ENCODE measurements around the gene EXPH5. TPM values are rescaled to one million over a fixed set of nuclear protein-coding genes. Genes with fewer than 3 reads are reported as not detected.
"Not testable (repeated sequence)": the region's sequence is repeated elsewhere in the genome, so short reads cannot be mapped to it uniquely, and the experiment has no call there.

Gene EXPH5, protein sequence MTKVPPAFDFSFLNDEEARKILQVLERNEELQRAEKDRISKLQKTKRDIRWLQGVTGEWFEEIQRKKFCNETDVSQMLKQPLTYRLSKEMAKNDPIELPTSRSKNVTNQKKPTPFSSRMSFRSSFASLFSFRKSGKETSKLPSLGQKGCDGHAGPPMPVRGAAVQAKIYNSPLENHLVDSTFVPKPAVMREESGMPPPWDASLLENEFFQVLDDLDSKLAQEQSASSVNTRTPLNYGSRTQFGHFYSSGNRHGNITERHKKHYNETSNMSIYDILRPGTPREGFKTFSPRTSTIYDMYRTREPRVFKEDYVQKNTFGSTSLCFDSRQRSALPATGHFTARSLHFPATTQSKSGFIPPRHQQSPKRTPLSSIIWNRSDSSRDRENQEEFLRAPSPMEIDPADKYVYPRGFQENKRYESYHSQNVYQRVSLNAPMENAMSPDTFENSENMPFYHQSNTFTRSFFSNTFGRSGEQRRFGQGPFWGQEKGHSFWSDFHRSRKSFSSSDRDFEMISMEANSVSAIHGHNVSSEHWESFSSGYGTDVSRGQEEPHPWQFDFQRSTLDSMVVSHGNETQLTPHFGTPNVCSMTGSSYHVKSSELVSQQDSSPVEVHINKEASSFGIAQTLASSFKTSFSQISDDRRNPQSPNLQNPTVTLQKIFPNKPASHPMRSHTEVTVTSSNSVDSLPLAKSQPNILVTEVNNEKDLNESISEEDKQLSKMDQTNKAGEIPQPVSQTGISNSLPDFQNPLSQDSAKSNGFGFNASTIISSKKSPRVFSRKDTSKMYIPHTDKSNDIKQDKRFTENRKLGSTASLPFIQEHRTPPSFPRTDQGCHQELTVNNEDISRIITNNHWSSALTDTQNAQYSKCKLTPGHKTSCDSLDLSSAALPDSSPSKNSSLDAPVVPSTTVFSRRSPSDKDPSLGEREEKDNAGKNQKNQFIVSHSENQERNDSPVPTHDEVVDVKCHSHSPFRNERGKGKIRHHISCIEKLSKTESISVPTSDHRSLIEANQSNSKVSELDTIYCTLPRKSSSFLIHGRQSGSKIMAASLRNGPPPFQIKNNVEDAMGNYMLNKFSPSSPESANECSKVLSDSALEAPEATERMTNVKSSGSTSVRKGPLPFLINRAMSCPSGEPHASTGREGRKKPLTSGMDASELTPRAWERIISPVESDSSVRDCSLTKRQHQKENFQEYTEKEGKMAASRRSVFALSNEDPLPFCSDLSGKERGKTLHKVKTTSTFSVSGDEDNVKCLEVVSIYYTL (N-terminal part only)
- total RNA-seq = 1 to 10 TPM in 1 of 3 donors, under 1 TPM in 2; 0.71 to 1.0 (median 0.79) TPM

DNA sequence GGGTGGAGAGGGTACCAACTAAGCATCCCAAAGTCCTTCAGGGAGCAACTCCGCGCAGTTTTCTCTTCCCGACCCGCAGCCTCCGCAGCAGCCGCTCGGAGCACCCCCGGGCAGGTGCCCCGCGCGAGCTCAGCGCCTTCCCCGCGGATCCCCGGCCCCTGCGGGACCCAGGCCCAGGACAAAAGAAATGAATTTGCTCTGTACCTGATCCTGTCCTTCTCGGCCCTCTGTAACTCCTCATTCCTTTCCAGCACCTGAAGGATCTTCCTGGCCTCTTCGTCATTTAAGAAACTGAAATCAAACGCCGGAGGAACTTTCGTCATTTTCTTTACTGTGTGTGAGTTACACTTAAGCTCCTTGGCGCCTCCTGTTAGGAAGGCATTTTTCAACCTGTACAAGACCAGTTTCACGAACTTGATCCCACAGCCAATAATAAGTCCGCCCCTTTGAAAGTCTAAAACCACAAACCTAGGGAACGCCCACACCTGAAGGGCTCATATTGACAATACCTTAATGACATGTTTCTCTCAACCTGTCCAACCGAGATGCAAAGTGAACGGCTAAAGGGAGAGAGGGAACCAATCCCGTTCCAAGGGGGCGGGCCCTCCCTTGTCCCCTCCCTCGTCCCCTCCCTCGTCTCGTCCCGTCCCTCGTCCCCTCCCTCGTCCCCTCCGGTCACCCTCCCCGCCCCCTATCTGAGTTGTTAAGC, at the start of gene EXPH5:
EXPH5 (minus strand) TSS at position 555 of the 709 bp plus-strand sequence; CDS start at position 323, 232 bp downstream.
- DNase-seq (peak; percentile 86), ATAC-seq (peak; percentile 90 to 94)
- peaks cover 20% of the 10 kb centered on the region for H3K4me1 Mint-ChIP-seq (ENCODE audit: low read depth)
- H3K9me3 Mint-ChIP-seq = no peaks in the 10 kb centered on the region
- H3K4me3 Mint-ChIP-seq = peak within 1 kb of the TSS; percentile 88
- H3K36me3 Mint-ChIP-seq (ENCODE audit: insufficient read depth) = no peaks in the 10 kb centered on the region
- H3K27me3 Mint-ChIP-seq (ENCODE audit: low read depth) = peaks cover 8% of the 10 kb centered on the region

DNA sequence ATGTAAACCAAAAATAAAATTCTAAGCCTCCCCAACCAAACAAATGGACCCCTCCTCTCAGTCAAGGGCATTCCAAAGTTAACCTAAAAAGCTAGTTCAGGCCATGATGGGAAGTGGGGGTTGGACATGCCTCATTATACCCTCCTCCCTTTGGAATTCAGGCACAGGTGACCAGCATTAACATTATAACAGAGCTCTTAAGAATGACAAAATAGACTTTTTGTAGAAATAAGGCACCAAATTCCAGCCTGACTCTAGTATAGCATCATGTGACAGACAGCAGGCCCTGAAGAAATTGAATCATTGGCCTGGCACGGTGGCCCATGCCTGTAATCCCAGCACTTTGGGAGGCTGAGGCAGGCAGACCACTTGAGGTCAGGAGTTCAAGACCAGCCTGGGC, 48.2 kb upstream of the EXPH5 start:
- not testable (repeated sequence) for H3K27me3 Mint-ChIP-seq (ENCODE audit: low read depth); DNase-seq; ATAC-seq

DNA sequence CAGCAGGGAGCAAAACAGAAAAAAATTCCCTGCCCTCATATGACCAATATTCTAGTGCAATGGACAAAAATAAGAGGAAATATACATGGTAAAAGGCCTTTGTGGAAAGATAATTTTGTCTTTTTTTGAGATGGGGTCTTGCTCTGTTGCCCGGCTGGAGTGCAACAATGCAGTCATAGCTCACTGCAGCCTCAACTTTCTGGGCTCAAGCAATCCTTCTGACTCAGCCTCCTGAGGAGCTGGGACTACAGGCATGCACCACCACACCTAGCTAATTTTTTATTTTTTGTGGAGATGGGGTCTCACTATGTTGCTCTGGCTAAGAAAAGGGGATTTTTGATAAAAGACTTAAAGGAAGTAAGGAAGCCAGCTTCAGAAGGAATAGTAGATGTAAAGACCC, 45.6 kb upstream of the EXPH5 start:
- no peaks in the 10 kb centered on the region for H3K4me1 Mint-ChIP-seq (ENCODE audit: low read depth)

More for the DNA sequence above, 48.2 kb upstream of the EXPH5 start:
- not testable (repeated sequence) for H3K36me3 Mint-ChIP-seq (ENCODE audit: insufficient read depth); H3K4me3 Mint-ChIP-seq; H3K4me1 Mint-ChIP-seq (ENCODE audit: low read depth); H3K9me3 Mint-ChIP-seq

DNA sequence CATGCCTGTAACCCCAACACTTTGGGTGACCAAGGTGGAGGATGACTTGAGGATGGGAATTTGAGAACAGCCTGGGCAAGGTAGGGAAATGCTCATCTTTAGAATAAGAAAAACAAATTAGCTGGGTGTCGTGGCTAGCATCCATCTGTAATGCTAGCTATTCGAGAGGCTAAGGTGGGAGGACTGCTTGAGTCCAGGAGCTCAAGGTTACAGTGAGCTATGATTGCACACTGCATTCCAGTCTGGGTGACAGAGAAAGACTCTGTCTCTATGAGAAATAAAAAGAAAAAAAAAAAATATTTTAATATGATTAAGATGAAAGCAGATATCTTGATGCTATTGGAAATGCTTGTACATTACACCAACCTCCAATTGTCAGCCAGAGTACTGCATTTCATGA, 42.7 kb upstream of the EXPH5 start:
- DNase-seq (no peak), ATAC-seq (no peak)
- Mint-ChIP-seq H3K9me3 (no peaks in the 10 kb centered on the region), H3K4me1 (ENCODE audit: low read depth) (no peaks in the 10 kb centered on the region), H3K27me3 (ENCODE audit: low read depth) (peaks cover 21% of the 10 kb centered on the region), H3K36me3 (ENCODE audit: insufficient read depth) (no peaks in the 10 kb centered on the region), H3K4me3 (no peak overlapping the region)

More for the DNA sequence above, 45.6 kb upstream of the EXPH5 start:
- Mint-ChIP-seq H3K27me3 (ENCODE audit: low read depth) (peaks cover 18% of the 10 kb centered on the region), H3K9me3 (no peaks in the 10 kb centered on the region), H3K36me3 (ENCODE audit: insufficient read depth) (no peaks in the 10 kb centered on the region), H3K4me3 (no peak overlapping the region)
- ATAC-seq = no peak
- no peak for DNase-seq

DNA sequence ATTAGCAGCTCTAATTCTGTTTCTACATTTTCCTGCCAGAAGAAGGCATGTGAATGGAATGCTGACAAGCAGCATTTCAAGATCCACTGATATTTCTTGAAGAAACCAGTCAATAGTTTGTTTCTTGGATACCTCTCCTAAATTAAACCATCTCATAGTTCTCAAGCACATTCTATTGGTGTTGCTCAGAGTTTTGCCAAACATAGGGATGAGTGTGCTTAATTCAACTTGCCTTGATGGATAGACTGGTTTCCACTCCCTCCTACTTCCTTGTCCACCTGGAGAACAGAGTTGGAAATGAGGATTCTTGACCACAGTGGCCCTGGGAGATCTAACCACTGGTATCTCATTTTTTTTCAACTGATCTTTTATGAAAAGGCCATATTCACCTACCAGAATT, 41.5 kb upstream of the EXPH5 start:
- H3K4me1 Mint-ChIP-seq (ENCODE audit: low read depth) = no peaks in the 10 kb centered on the region
- ATAC-seq (no peak), DNase-seq (no peak)
- H3K9me3 Mint-ChIP-seq = no peaks in the 10 kb centered on the region
- peaks cover 21% of the 10 kb centered on the region for H3K27me3 Mint-ChIP-seq (ENCODE audit: low read depth)
- H3K4me3 Mint-ChIP-seq = no peak overlapping the region
- H3K36me3 Mint-ChIP-seq (ENCODE audit: insufficient read depth) = no peaks in the 10 kb centered on the region

DNA sequence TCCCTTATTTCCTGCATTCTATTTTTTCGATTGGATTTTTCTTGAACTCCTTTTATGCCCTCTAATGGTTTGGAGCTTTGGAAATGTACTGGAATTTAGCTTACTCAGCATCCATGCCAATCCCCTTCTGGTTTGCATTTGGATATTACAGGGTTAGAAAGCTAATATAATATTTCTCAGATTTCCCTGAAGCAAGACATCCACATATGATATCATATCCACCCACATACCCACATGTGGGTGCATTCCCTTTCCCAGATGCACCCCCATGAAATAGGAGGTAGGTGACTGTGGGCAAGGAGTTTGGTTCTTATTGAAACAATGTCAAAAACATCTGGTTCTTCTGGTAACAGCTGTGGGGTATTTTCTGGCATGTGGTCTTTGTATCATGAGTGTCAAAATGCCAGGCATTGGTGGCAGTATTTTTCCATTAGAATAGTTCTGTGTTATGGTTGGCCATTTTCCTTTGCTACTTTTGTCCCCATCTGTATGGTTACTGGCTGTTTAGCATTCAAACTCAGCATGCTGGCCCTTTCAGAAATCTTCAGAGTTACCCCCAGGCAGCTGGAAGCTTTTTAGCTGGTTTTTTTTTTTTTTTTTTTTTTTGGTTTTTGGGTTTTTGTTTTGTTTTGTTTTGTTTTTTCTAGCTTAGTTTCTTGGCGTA, 38.6 kb upstream of the EXPH5 start:
- no peak for ATAC-seq
- H3K4me3 Mint-ChIP-seq = no peak overlapping the region
- no peaks in the 10 kb centered on the region for H3K4me1 Mint-ChIP-seq (ENCODE audit: low read depth)
- H3K9me3 Mint-ChIP-seq = no peaks in the 10 kb centered on the region
- H3K36me3 Mint-ChIP-seq (ENCODE audit: insufficient read depth) = no peaks in the 10 kb centered on the region
- no peak for DNase-seq
- peaks cover 18% of the 10 kb centered on the region for H3K27me3 Mint-ChIP-seq (ENCODE audit: low read depth)

DNA sequence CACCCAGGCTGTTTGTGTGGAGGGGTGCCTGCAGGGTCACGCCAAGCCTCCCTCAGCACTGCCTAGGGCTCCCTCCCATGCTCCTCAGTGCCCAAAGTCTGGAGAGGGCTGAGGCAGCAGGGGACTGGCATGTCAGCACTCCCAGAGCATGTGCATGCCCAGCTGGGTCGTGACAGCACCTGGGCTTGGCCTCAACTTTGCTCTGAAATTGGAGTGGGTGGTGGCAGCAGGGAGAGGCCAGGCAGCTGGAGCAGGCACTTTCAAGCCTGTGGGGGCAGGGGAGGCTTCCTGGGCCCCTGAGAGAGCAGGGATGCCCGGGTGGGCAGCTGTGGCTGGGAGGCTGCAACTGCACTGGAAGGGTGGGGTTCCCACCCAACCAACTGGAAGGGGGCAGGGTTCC, 35.7 kb upstream of the EXPH5 start:
- no peaks in the 10 kb centered on the region for H3K36me3 Mint-ChIP-seq (ENCODE audit: insufficient read depth)
- H3K4me1 Mint-ChIP-seq (ENCODE audit: low read depth) = peaks cover 8% of the 10 kb centered on the region
- no peak overlapping the region for H3K4me3 Mint-ChIP-seq
- no peaks in the 10 kb centered on the region for H3K9me3 Mint-ChIP-seq
- ATAC-seq (no peak), DNase-seq (no peak)
- peaks cover 4% of the 10 kb centered on the region for H3K27me3 Mint-ChIP-seq (ENCODE audit: low read depth)

DNA sequence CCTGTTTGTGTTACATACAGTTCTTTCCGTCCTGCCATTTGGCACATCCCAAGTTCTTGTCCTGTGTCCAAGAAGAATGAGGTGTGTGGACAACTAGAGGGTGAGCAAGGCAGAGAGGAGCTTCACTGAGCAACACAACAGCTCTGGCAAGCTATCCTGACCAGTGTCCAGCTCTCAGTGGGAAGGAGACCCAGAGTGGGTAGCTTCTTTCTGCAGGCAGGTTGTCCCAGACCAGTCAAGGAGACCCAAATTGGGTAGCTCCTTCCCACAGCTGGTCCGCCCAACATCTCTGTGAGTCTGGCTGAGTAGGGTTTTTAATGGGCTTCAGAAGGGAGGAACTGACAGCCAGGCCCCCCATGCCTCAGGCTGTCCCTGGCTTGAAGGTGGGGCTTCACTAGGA, 35.2 kb upstream of the EXPH5 start:
- no peak for DNase-seq
- Mint-ChIP-seq H3K4me3 (no peak overlapping the region), H3K4me1 (ENCODE audit: low read depth) (peaks cover 10% of the 10 kb centered on the region), H3K27me3 (ENCODE audit: low read depth) (peaks cover 3% of the 10 kb centered on the region), H3K36me3 (ENCODE audit: insufficient read depth) (no peaks in the 10 kb centered on the region), H3K9me3 (no peaks in the 10 kb centered on the region)
- no peak for ATAC-seq

DNA sequence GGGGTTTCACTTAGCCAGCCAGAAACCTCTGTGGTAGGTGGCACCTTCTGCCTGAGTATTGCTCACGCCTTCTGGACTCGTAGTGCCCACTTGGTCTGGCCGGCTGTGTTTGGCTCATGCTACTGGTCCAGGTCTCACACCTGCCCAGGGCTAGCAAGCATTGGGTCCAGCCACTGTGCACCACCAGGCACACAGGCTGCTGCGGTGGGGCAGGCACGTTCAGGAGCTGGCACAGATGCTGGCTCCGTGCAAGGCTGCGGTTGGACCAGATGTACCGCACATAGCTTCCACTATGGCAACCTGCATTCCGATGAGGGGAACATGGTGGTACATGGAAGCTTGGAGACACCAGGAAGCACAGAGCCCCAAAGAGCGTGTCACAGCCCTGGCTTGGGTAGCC, 34.8 kb upstream of the EXPH5 start:
- no peak for ATAC-seq

DNA sequence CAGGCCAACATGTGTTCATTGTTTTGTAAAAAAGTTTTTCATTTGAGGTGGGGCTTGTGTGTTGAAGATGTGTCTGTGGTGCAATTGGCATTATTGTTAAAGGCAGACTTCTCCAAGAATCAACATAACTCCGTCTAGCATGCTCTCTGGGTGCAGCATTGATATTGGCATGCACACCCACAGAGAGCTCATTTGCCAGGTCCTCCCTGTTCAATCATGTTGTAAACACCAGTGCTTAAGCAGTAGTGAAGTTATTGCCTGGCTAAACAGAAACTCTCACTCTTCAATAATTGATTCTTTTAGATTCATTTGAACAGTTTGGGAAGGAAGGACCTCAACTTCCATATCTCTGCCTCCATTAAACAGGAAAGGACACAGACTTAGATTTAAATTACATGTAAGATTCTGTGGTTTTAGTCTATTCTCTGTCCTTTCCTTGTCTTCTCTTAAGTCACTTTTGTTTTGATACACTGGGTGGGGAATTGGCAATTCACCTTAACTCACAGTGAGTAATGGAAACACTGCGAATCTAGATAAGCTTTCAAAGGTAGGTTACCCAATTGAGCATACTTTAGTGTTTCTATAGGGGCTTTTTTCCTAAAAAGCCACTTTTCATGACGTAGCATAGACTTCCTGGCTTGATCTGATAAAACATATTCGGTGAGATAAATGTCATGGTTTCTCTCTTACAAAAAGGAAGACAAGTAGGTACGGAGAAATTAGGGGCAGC, 30.8 kb upstream of the EXPH5 start:
- H3K4me3 Mint-ChIP-seq = no peak overlapping the region
- no peaks in the 10 kb centered on the region for H3K36me3 Mint-ChIP-seq (ENCODE audit: insufficient read depth)
- peaks cover 13% of the 10 kb centered on the region for H3K4me1 Mint-ChIP-seq (ENCODE audit: low read depth)
- no peaks in the 10 kb centered on the region for H3K9me3 Mint-ChIP-seq
- no peak for DNase-seq
- H3K27me3 Mint-ChIP-seq (ENCODE audit: low read depth) = peaks cover 6% of the 10 kb centered on the region
- peak; percentile 27 to 66 for ATAC-seq

More for the DNA sequence above, 34.8 kb upstream of the EXPH5 start:
- H3K27me3 Mint-ChIP-seq (ENCODE audit: low read depth) = peaks cover 3% of the 10 kb centered on the region
- H3K4me3 Mint-ChIP-seq = no peak overlapping the region
- DNase-seq = no peak
- no peaks in the 10 kb centered on the region for H3K36me3 Mint-ChIP-seq (ENCODE audit: insufficient read depth)
- H3K4me1 Mint-ChIP-seq (ENCODE audit: low read depth) = peaks cover 10% of the 10 kb centered on the region
- H3K9me3 Mint-ChIP-seq = no peaks in the 10 kb centered on the region

DNA sequence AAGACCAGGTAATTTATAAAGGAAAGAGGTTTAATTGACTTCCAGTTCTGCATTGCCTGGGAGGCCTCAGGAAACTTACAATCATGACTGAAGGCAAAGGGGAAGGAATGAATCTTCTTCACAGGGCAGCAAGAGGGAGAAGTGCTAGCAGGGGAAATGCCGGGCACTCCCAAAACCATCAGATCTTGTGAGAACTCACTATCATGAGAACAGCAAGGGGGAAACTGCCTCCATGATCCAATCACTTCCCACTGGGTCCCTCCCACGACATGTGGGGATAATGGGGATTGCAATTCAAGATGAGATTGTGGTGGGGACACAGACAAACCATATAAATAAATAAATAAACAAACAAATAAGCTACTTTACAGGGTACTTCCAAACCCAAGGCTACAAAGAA, 28.8 kb upstream of the EXPH5 start:
- DNase-seq (no peak), ATAC-seq (no peak)
- Mint-ChIP-seq H3K36me3 (ENCODE audit: insufficient read depth) (no peaks in the 10 kb centered on the region), H3K9me3 (no peaks in the 10 kb centered on the region), H3K4me1 (ENCODE audit: low read depth) (peaks cover 13% of the 10 kb centered on the region), H3K4me3 (no peak overlapping the region), H3K27me3 (ENCODE audit: low read depth) (peaks cover 13% of the 10 kb centered on the region)

DNA sequence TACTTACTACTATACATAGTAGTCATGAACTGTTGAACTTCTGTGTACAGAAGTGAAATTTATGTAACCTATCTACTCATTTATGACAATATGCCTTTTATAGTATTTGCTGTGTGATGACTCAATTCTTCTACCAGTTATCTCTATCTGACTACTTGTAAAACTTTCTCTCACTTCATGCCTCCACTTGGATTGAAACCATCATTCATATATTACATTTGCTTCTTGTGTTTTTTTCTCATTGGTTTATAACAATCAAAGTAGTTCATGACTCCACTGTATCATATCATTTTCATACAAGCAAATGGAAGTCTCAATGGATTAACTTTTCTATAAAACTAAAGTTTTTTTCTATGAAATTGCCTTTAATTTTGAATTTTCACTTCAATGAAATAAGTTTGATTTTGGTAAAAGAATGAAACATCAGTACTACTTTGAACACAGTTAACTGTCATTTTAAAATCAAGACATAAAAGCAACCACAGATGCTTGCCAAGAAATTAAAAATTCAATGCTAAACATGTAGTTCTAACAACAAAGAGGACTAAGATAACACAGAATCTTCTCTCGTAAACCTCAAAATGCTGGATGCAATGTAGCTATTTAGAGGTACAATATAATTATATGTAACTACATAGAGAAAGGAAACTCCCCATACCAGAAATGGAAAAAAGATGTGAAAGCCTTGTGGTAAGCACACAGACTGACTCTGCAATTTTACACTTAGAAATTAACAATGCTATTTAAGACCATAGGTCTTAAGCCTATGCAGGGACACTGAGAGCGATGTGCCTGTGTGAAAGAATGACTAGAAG, 27.6 kb upstream of the EXPH5 start:
- Mint-ChIP-seq H3K36me3 (ENCODE audit: insufficient read depth) (no peaks in the 10 kb centered on the region), H3K27me3 (ENCODE audit: low read depth) (peaks cover 14% of the 10 kb centered on the region), H3K4me1 (ENCODE audit: low read depth) (peaks cover 13% of the 10 kb centered on the region), H3K4me3 (no peak overlapping the region), H3K9me3 (no peaks in the 10 kb centered on the region)
- ATAC-seq (peak; percentile 84 to 87), DNase-seq (no peak)

All from activated T-cell treated with anti-CD3 and anti-CD28 coated beads, Interleukin-2, amount 50 U/mL, for 4 hours (primary cell).